HG02798 (cell line): ENCODE measurements around the gene RBM22.

Source experiments
- ATAC-seq: cut with Tn5 transposase; IDR thresholded peaks from one replicate; pipeline ENCODE4 v1.9.1; 2021; ENCODE audit warnings: mild to moderate bottlenecking; ENCODE audit not compliant: unreplicated experiment, poor library complexity

The RBM22 gene

GRCh38 chr5:150653762-150654556, 46.9 kb downstream of the RBM22 start:
- no peak for ATAC-seq

- ATAC-seq: no peak
Measured at GRCh38 chr5:150653145-150653761, 47.6 kb downstream of the RBM22 start.

GRCh38 chr5:150651924-150652671, 48.8 kb downstream of the RBM22 start:
- ATAC-seq: no peak

GRCh38 chr5:150651382-150651781, 49.5 kb downstream of the RBM22 start:
- ATAC-seq: no peak

- no peak for ATAC-seq
Measured at GRCh38 chr5:150650021-150651006, 50.5 kb downstream of the RBM22 start.

- ATAC-seq: no peak
Measured at GRCh38 chr5:150649108-150650020, 51.5 kb downstream of the RBM22 start.

GRCh38 chr5:150648294-150649107, 52.4 kb downstream of the RBM22 start:
- no peak for ATAC-seq

GRCh38 chr5:150647275-150648251, 53.3 kb downstream of the RBM22 start:
- ATAC-seq: no peak

- no peak for ATAC-seq
Measured at GRCh38 chr5:150645070-150645700, 55.7 kb downstream of the RBM22 start.

- no peak for ATAC-seq
Measured at GRCh38 chr5:150644514-150644913, 56.3 kb downstream of the RBM22 start.

GRCh38 chr5:150644058-150644457, 56.8 kb downstream of the RBM22 start:
- no peak for ATAC-seq

- no peak for ATAC-seq
Measured at GRCh38 chr5:150642991-150643710, 57.7 kb downstream of the RBM22 start.

- no peak for ATAC-seq
Measured at GRCh38 chr5:150642567-150642927, 58.3 kb downstream of the RBM22 start.

- no peak for ATAC-seq
Measured at GRCh38 chr5:150641824-150642566, 58.9 kb downstream of the RBM22 start.

GRCh38 chr5:150641006-150641570, 59.8 kb downstream of the RBM22 start:
- no peak for ATAC-seq
